Transverse colon (tissue), 1 donor: ENCODE results near the gene BAIAP2.
A peak's percentile ranks its signal among the peaks of the same experiment; 100 is the strongest.

Source experiments
- EP300 ChIP-seq: sonication (generic); formaldehyde crosslinking; IDR thresholded peaks from one replicate; pipeline ENCODE4 v1.6.1; 2017; ENCODE audit warnings: antibody characterized with exemption, low read depth
- POLR2A ChIP-seq: fragments of 450-650 bp; IDR thresholded peaks from one replicate; pipeline ENCODE4 v1.6.1; 2016; ENCODE audit warnings: antibody characterized with exemption, mild to moderate bottlenecking, moderate library complexity

- peak; percentile 36 for TF ChIP-seq POLR2A
- TF ChIP-seq EP300, result peak; percentile 48
Observed at GRCh38 chr17:81057079-81057730, 22.3 kb downstream of the BAIAP2 start.
